8988T (cell line): ENCODE measurements around the gene APBB2.

Experiments
- DNase-seq: peaks from one replicate; pipeline ENCODE4 v3.0.0; 2011

The APBB2 gene

GRCh38 chr4:40963897-40964478 is 250.4 kb downstream of the APBB2 start:
- no peak for DNase-seq

DNA sequence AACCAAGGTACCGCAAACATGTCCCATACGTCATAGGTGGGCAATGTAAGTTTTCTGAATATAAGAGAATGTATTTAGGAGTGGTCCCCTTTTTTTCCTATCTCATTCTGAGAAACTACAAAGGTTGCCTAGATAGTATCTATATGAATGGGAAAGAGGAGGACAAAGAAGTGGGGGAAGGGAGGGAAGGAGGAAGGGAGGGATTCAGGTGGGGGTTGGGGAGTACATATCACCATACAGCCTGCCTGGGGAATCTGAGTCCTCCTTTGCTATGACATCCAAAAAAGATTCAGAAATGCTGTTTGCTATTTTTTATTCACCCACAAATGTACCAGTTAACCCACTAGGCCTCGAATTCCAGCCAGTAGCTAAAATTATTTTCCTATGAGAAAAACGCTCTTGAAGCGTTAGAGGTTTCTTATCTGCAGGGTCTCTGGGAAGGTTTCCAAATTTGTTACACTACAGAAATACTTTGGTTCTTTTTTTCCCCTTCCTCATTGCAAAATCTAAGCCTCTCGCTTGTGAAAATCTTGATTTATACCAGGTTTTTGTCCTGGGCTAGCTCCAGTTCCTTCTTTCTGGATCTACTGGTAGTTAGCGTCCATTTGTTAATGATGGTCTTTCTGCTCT is 251.7 kb downstream of the APBB2 start:
- DNase-seq, result no peak

GRCh38 chr4:40960941-40961340 is 253.4 kb downstream of the APBB2 start:
- DNase-seq, result no peak

- no peak for DNase-seq
These were observed 257.1 kb downstream of the APBB2 start for GRCh38 chr4:40957281-40957680.

DNA sequence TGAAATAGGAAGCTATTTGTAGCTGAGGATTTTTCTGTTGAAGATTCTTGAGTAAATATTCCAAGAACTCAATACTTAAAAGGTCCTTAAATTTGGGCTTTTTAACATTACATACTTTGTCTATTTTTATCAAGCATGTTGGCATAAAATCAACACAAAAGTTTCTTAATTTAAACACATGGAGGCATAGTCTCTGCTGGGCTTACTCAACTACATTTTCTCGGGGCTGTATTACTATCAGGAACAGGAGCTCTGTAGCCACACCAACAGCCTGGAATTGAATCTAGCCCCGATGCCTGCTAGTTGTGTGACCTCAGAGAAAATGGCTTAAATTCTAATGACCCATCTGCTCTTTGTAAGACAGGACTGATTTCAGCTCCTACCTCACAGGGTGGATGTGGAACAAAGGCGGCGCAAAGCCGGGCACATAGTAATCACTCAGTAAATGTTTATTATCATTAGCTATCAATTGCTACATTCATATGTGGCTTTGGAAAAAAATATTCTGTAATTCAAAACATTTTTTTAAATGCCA is 257.6 kb downstream of the APBB2 start:
- DNase-seq, result no peak

DNA sequence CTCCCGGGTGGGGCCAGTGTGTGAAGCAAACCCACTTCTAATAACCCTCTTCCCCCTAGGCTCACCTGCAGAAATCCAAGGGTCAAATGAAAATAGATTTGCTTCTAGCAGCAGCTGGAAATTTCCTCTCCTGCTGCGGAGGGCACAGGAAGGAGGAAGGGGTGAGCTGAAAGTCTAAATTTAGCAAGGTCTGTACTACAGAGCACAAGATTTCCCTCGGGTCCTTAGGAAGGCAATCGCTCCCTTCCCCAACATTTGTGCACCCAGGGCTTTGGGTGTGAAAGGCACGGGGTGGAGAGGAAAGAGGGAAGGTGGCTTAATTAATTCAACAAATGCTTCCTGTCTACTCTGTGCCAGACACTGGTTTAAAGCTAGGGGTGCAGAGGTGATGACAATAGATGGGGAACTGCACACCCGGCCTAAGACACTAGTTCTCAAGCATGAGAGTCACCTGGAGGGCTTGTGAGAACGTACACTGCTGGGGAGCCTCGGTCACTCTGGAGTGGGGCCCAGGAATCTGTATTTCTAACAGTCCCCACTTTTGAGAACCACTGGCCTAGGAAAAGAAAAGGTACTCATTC is 260.2 kb downstream of the APBB2 start:
- DNase-seq, result no peak

- no peak for DNase-seq
These were observed 260.9 kb downstream of the APBB2 start for GRCh38 chr4:40953283-40954087.

DNA sequence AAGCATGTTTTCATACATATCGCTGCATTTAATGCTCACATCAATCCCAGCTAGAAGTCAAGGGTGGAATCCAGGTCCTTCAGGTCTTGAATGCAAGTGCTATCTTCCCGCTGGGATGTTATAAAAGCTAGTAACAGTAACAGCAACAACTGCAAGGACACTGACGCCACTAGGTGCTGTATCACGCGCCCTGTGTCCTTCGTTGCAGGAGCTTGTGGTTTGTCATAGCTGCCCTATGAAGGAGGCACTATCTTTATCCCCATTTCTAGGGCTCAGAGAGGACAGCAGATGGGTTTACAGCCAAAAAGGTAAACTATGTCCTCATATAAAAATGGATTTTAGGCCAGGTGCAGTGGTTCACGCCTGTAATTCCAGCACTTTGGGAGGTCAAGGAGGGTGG is 261.7 kb downstream of the APBB2 start:
- no peak for DNase-seq

DNA sequence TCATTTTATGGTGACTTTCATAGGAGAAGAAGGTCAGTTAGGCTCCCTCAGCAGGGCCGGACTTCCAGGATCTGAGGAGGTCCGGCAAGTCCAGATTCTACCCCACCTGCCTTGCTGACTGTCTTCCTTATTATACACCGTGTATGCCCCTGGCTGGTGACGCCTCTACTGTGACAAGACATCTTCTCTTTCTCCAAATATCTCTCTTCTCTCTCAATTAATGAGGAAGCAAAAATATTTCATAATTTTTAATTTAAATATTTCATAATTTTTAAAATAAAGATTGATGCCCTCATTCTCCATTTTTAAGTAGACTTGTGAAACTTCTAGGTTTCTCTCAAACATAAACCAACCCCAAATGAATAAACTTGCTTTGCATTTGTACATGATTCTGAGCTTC is 262.1 kb downstream of the APBB2 start:
- DNase-seq, result no peak

GRCh38 chr4:40951026-40951425 is 263.3 kb downstream of the APBB2 start:
- no peak for DNase-seq

GRCh38 chr4:40949358-40950100 is 264.8 kb downstream of the APBB2 start:
- DNase-seq, result no peak

DNA sequence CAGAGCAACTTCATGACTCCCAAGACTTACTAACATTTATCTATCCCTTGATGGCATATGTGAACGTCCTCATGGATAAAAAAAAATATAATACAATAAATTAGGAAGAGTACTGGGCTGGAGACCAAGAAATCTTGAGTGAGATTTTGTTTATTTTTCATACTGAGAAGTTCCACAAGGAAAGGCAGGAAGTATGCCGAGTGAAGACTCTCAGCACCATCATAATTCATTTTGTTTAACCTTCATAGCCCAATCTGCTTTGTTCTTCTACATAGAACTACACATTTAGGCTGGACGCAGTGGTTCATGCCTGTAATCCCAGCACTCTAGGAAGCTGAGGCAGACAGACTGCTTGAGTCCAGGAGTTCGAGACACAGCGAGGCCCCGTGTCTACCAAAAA is 266.3 kb downstream of the APBB2 start:
- no peak for DNase-seq

DNA sequence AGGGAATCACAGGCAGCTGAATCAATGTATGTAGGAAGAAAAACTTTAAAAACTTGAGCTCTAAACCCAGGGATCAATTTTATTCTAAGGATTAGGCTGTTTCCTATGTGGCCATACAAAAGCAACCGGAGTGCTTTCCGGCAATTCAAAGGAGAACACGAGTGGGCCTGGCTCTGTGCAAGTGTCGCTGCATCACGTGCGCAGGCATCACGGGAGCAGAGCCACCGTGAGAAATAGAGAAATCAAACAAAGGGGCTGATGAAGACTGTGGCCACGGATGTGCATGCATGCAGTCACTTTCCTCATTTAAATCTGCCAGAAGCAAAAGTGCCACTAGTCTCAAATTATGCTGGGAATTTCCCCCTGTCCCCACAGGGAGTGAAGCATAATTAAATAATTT is 267.7 kb downstream of the APBB2 start:
- DNase-seq, result no peak

DNA sequence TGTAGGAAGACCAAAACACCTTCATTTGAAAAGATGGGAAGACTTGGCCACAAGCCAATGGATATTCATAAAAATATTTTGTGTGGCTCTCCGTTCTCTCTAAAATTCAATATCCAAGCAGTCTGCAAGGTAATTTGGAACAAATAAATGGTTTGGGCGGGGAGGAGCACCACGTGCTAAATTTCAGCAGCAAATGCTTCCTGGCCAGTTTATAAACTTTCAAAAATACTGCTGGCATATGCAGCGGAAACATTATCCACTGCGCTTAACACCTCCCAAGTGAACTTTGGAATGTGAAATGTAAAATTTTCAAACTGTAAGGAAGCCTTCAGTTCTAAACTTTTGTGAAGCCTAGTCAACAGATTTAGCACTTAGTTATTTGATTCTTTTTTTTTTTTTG is 273.6 kb downstream of the APBB2 start:
- no peak for DNase-seq

DNA sequence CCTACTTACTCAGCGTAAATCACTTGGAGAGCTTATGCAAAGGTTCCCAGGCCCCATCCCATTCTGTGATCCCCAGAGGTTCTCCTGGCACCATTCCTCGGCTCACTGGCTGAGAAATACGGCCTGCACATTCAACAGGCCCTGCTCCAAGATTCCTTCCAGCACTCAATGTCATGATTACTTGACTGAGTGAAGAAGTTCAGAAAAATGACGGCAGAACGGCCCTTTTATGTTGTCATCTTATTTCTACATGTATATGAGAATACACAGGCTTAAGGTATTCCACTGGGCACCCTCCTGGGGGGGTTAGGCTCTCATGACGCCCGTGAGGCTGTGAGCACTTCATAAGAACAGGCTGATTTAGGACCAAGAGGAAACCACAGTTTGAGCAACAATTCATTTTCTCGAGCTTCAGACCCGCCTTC is 274.0 kb downstream of the APBB2 start:
- no peak for DNase-seq

DNA sequence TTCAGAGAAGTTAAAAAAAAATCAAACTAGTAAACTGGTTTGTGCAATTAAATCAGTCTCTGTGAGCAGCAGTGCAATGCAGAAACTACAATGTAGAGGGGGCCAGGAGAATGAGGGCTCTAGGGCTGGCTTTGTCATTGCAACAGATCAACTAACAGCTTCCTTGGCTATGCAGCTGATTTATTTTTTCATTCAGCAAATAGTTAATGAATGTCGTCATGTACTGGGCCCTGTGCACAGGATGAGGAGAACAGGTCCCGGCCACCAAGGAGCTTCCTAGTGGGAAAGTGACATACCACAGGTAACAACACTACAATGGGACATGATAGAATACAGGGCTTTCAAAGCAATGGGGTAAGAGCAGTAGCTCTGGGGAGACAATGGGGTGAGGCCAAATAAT is 274.5 kb downstream of the APBB2 start:
- no peak for DNase-seq

DNA sequence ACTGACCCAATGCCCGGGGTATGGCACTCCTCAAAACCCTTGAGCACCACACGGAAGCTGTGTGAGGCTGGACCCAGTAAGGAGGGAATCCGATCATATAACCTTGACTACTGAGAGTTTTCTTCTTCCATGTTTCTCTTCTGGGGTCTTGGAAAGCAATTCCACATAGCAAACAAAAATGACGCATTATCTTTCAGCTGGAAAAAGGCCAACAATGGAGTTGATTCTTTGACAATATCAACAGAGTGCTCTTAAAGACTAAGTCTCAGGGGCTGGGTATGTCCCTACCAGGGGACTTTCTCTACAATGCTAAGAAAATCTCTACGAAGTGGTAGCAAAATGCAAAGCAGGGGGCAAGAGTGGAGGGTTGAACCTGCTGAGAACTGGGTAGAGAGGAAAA is 276.0 kb downstream of the APBB2 start:
- DNase-seq, result no peak

DNA sequence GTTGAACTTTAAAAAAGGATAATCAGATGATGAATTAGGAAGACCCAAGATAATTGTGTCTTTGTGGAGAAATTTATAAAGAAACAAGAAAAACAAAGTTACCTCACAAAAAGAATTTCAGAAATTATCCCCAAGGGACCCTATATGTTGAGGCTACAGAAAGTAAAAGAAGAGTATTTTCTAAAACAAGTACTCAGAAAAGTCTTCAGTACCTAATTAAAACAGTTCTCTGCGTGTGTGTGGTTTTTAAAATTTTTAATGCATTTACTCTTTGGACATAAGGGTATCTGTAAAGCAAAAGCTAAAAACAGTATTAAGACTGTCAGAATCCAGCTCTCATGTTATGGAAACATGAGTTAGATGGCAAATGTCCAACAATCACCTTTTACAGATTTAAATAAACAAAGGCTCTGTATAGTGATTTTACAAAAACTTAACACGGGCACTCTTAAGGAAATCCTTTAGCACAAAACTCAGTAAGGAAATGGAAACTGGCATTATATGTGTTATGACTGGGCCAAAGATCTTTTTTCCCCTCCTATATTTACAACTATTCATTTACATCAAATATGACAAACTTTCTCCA is 277.1 kb downstream of the APBB2 start:
- no peak for DNase-seq

- no peak for DNase-seq
These were observed 279.7 kb downstream of the APBB2 start for GRCh38 chr4:40934676-40935075.

DNA sequence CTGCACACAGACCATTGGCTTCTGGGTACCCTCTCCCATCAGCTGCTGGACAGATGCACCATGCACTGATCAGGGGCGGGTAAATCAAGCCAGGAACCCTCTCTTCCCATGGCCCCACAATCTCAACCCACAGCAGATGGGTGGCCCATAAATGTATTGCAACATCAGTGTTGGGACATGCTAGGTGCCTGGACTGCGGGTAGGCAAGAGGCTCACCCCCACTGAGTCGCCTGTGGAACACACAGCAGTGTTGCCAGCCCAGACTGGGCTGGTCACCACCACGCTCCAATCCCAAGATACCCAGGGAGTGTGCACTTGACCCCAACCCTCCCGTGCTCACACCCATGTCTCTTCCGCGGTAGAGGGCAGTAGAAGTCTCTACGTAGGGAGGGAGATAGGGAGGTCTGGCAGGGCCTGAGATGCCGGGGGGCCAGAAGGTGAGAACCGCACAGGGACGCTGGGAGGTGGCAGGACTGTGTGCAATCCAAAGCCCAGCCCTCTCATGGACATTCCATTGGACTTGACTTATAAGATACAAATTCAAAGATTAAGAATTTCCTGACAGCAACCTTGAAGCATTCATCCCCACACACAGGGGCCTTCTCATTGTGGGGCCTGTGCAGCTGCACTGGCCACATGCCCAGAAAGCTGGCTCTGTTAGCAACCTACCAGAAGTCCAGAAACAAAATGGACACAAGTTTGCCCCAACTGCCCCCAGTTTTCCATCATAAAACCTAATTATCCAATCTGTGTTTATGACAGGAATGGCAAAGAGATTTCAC is 280.9 kb downstream of the APBB2 start:
- DNase-seq, result no peak

DNA sequence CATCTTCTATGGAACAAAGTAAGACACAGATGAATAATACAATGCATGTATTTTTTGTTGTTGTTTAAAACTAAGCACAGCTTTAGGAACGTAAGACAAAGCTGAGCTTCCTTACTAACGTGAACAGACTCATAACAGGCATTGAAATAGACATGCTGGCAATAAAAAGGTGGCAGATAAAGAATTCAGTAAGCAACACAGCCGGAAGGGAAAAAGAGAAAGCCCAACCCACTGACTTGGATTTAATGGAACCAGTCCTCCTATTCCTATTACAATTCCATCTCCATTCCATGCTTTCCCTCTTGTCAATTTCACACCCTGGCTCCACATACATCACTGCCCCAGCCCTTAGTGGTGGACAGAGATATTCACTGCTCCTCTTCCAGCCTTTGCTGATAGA is 282.5 kb downstream of the APBB2 start:
- DNase-seq, result no peak

- DNase-seq, result no peak
These were observed 283.1 kb downstream of the APBB2 start for GRCh38 chr4:40931238-40931637.
